WTC11 (cell line): ENCODE data around the gene SDCCAG8. TPM values are rescaled to one million over a fixed set of nuclear protein-coding genes. Genes with fewer than 3 reads are reported as not detected.
A peak's percentile ranks its signal among the peaks of the same experiment; 100 is the strongest.

Source experiments
- ATF1 ChIP-seq: sonication (generic); formaldehyde crosslinking; IDR thresholded peaks from 2 replicates; pipeline ENCODE4 v1.8.1; 2023; ENCODE audit warnings: mild to moderate bottlenecking, moderate library complexity, missing genetic modification reagents
- EMX1 ChIP-seq: fragments of 250-450 bp; sonication (Bioruptor Pico); IDR thresholded peaks from 2 replicates; pipeline ENCODE4 v1.8.0; 2021; ENCODE audit warnings: mild to moderate bottlenecking
- ETV6 ChIP-seq: sonication (generic); formaldehyde crosslinking; IDR thresholded peaks from 2 replicates; pipeline ENCODE4 v1.8.1; 2022; ENCODE audit warnings: mild to moderate bottlenecking, missing genetic modification reagents
- GRHL2 ChIP-seq: fragments of 250-450 bp; sonication (Bioruptor Pico); IDR thresholded peaks from 2 replicates; pipeline ENCODE4 v1.8.0; 2022; ENCODE audit warnings: mild to moderate bottlenecking, moderate library complexity; ENCODE audit not compliant: insufficient replicate concordance, severe bottlenecking
- GTF2I ChIP-seq: fragments of 250-450 bp; sonication (Bioruptor Pico); conservative IDR thresholded peaks from 2 replicates; pipeline ENCODE4 v1.4.0; 2021; ENCODE audit warnings: mild to moderate bottlenecking
- HMGA2 ChIP-seq: fragments of 250-450 bp; sonication (Bioruptor Pico); IDR thresholded peaks from 2 replicates; pipeline ENCODE4 v1.4.0; 2021; ENCODE audit warnings: mild to moderate bottlenecking, moderate library complexity
- NFATC4 ChIP-seq: fragments of 250-450 bp; sonication (Bioruptor Pico); IDR thresholded peaks from 2 replicates; pipeline ENCODE4 v1.9.0; 2021; ENCODE audit warnings: mild to moderate bottlenecking
- NR2C2 ChIP-seq: sonication (generic); formaldehyde crosslinking; IDR thresholded peaks from 2 replicates; pipeline ENCODE4 v1.8.0; 2022; ENCODE audit warnings: mild to moderate bottlenecking, missing genetic modification reagents
- TEAD1 ChIP-seq: sonication (generic); formaldehyde crosslinking; IDR thresholded peaks from 2 replicates; pipeline ENCODE4 v1.8.0; 2022; ENCODE audit warnings: mild to moderate bottlenecking, missing genetic modification reagents
- TEAD4 ChIP-seq: sonication (generic); formaldehyde crosslinking; IDR thresholded peaks from 2 replicates; pipeline ENCODE4 v1.8.0; 2022; ENCODE audit warnings: mild to moderate bottlenecking, missing genetic modification reagents
- ZNF263 ChIP-seq: sonication (generic); formaldehyde crosslinking; IDR thresholded peaks from 2 replicates; pipeline ENCODE4 v1.8.1; 2022; ENCODE audit warnings: low read depth, mild to moderate bottlenecking, moderate library complexity, missing genetic modification reagents
- total RNA-seq: library from RNA; stranded (reverse); gene quantifications from 3 replicates; pipeline ENCODE4 v1.2.3, GENCODE V29; 2021
- TF ChIP-seq, protein P1 (sequence below): sonication (generic); formaldehyde crosslinking; IDR thresholded peaks from 2 replicates; pipeline ENCODE4 v1.8.0; 2022; ENCODE audit warnings: mild to moderate bottlenecking, missing genetic modification reagents
- TF ChIP-seq, protein P2 (sequence below): fragments of 250-450 bp; sonication (Bioruptor Pico); IDR thresholded peaks from 2 replicates; pipeline ENCODE4 v1.9.0; 2021; ENCODE audit warnings: mild to moderate bottlenecking, borderline replicate concordance
- TF ChIP-seq, protein P3 (sequence below): sonication (generic); formaldehyde crosslinking; IDR thresholded peaks from 2 replicates; pipeline ENCODE4 v1.8.0; 2022; ENCODE audit warnings: mild to moderate bottlenecking, missing genetic modification reagents
- TF ChIP-seq, protein P4 (sequence below): sonication (generic); formaldehyde crosslinking; conservative IDR thresholded peaks from 2 replicates; pipeline ENCODE4 v1.8.1; 2022; ENCODE audit warnings: mild to moderate bottlenecking, missing genetic modification reagents
- TF ChIP-seq, protein P5 (sequence below): sonication (generic); formaldehyde crosslinking; IDR thresholded peaks from 2 replicates; pipeline ENCODE4 v1.8.1; 2022; ENCODE audit warnings: low read depth, mild to moderate bottlenecking, moderate library complexity, missing genetic modification reagents, borderline replicate concordance
- TF ChIP-seq, protein P6 (sequence below): sonication (generic); formaldehyde crosslinking; IDR thresholded peaks from 2 replicates; pipeline ENCODE4 v1.8.1; 2023; ENCODE audit warnings: mild to moderate bottlenecking, moderate library complexity, missing genetic modification reagents

SDCCAG8 gene
- total RNA-seq, 1 experiment from 2014 or later, result 44.3 TPM

DNA sequence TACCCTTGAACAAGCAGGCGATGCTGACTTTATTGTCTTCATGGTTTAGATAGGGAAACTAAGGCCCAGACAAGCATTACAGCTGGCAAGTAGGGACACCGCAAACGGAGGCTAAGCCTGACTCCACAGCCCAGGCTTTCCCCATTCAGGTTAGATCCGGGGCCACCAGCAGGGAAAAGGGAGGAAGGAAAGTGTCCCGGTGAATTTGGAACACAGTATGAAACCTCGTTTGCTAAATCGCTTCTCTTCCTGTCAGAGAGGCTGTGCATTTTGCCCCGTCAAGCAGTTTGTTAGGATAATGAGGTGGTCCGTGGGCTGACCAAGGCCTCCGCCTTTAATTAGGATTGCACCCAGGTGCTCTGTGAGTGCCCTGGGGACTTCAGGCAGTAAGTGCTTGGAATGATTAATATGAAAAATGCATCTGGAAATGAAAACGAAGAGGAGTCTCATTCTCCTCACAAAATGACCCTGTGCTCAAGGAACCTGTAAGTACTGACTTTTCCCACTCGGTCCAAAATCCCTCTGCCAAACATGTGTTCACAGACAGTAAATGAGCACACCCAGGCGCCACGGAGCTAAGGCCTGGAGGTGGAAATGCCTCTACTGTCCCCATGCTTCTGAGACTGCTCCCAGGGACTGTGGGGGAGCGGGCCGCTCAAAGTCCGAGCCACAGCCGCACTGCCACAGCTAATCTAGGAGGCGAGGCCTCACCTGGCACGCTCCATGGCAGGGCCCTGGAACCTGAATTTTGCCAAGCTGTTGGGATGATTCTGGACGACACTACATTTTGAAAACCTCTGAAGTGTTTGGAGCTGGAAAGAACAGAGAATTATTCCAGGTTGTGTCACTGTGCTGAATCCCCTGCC is 234.1 kb downstream of the SDCCAG8 start (continued):
- TF ChIP-seq, protein P1, sequence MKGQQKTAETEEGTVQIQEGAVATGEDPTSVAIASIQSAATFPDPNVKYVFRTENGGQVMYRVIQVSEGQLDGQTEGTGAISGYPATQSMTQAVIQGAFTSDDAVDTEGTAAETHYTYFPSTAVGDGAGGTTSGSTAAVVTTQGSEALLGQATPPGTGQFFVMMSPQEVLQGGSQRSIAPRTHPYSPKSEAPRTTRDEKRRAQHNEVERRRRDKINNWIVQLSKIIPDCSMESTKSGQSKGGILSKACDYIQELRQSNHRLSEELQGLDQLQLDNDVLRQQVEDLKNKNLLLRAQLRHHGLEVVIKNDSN (CRISPR knock-in tag), result 0 out of 2 replicates have a peak, but pooled peaks have one; percentile 17
- no peak for TF ChIP-seq TEAD4 (CRISPR knock-in tag)
- TF ChIP-seq NFATC4 (CRISPR knock-in tag), result no peak
- TF ChIP-seq EMX1, result no peak
- peak; percentile 89 for TF ChIP-seq ETV6
- TF ChIP-seq, protein P2, sequence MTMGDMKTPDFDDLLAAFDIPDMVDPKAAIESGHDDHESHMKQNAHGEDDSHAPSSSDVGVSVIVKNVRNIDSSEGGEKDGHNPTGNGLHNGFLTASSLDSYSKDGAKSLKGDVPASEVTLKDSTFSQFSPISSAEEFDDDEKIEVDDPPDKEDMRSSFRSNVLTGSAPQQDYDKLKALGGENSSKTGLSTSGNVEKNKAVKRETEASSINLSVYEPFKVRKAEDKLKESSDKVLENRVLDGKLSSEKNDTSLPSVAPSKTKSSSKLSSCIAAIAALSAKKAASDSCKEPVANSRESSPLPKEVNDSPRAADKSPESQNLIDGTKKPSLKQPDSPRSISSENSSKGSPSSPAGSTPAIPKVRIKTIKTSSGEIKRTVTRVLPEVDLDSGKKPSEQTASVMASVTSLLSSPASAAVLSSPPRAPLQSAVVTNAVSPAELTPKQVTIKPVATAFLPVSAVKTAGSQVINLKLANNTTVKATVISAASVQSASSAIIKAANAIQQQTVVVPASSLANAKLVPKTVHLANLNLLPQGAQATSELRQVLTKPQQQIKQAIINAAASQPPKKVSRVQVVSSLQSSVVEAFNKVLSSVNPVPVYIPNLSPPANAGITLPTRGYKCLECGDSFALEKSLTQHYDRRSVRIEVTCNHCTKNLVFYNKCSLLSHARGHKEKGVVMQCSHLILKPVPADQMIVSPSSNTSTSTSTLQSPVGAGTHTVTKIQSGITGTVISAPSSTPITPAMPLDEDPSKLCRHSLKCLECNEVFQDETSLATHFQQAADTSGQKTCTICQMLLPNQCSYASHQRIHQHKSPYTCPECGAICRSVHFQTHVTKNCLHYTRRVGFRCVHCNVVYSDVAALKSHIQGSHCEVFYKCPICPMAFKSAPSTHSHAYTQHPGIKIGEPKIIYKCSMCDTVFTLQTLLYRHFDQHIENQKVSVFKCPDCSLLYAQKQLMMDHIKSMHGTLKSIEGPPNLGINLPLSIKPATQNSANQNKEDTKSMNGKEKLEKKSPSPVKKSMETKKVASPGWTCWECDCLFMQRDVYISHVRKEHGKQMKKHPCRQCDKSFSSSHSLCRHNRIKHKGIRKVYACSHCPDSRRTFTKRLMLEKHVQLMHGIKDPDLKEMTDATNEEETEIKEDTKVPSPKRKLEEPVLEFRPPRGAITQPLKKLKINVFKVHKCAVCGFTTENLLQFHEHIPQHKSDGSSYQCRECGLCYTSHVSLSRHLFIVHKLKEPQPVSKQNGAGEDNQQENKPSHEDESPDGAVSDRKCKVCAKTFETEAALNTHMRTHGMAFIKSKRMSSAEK, result no peak
- peak; percentile 92; the same call in 1 of the 2 replicates for TF ChIP-seq TEAD1 (CRISPR knock-in tag)
- TF ChIP-seq GRHL2, result no peak
- TF ChIP-seq, protein P3, sequence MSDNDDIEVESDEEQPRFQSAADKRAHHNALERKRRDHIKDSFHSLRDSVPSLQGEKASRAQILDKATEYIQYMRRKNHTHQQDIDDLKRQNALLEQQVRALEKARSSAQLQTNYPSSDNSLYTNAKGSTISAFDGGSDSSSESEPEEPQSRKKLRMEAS, result no peak; the same call in none of the 2 replicates
- TF ChIP-seq GTF2I (CRISPR knock-in tag), result no peak
- no peak for TF ChIP-seq NR2C2 (CRISPR knock-in tag)
- TF ChIP-seq, protein P4, sequence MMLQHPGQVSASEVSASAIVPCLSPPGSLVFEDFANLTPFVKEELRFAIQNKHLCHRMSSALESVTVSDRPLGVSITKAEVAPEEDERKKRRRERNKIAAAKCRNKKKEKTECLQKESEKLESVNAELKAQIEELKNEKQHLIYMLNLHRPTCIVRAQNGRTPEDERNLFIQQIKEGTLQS (CRISPR knock-in tag), result no peak
- TF ChIP-seq HMGA2 (CRISPR knock-in tag), result no peak
- TF ChIP-seq, protein P5, sequence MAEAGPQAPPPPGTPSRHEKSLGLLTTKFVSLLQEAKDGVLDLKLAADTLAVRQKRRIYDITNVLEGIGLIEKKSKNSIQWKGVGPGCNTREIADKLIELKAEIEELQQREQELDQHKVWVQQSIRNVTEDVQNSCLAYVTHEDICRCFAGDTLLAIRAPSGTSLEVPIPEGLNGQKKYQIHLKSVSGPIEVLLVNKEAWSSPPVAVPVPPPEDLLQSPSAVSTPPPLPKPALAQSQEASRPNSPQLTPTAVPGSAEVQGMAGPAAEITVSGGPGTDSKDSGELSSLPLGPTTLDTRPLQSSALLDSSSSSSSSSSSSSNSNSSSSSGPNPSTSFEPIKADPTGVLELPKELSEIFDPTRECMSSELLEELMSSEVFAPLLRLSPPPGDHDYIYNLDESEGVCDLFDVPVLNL, result no peak
- TF ChIP-seq ATF1, result no peak
- TF ChIP-seq ZNF263 (CRISPR knock-in tag), result no peak
- TF ChIP-seq, protein P6, sequence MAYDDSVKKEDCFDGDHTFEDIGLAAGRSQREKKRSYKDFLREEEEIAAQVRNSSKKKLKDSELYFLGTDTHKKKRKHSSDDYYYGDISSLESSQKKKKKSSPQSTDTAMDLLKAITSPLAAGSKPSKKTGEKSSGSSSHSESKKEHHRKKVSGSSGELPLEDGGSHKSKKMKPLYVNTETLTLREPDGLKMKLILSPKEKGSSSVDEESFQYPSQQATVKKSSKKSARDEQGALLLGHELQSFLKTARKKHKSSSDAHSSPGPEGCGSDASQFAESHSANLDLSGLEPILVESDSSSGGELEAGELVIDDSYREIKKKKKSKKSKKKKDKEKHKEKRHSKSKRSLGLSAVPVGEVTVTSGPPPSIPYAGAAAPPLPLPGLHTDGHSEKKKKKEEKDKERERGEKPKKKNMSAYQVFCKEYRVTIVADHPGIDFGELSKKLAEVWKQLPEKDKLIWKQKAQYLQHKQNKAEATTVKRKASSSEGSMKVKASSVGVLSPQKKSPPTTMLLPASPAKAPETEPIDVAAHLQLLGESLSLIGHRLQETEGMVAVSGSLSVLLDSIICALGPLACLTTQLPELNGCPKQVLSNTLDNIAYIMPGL (CRISPR knock-in tag), result no peak
